ENCODE data around the gene DMGDH. TPM values are rescaled to one million over a fixed set of nuclear protein-coding genes. Genes with fewer than 3 reads are reported as not detected.

DMGDH gene
- total and polyA plus RNA-seq, 2 of the 4 experiments (the other 2 are of a cell fraction), result 0.18 TPM; not detected in 1

DNA sequence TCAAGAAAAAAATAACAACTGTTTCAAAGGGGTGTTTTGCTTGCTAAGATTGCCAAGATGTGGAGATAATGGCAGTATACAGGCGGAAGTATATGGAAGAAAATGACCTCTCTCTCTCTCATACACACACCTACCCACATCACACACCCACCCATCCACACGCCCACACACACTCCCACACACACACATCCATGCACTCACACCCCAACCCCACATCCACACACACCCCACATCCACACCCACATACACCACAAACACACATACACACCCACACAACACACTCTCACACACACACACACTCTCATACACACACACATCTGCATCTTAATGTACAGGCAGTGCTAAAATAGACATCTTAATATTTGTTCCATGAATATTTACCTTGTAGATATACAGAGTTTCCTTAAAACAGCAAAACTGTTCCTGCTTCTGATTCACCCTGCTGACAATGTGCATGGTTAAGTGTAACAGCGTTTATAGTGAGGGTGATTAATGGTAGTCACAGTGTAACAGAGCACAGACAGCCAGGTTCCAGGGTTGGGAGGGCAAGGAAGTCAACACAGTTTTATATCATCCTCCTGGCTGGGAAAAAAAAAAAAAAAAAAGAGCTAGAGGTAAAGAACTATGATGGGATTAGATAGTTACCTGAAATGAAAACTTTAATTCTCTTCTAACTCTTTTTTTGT, 8.3 kb upstream of the DMGDH start:
- H3K27ac ChIP-seq (ENCODE audit: insufficient read depth, low read length), result no peak overlapping the region
- H2BK120ac ChIP-seq (ENCODE audit: low read depth, low read length), result no peak overlapping the region
- H3K9me1 ChIP-seq (ENCODE audit: insufficient read depth, low read length), result no peaks in the 10 kb centered on the region
- no peaks in the 10 kb centered on the region for H3K79me1 ChIP-seq (ENCODE audit: low read depth in 1 of 2, low read length in 2 of 2)
- peak; percentile 32 for DNase-seq
- H2BK20ac ChIP-seq (ENCODE audit: low read depth, low read length), result no peak overlapping the region
- H3K14ac ChIP-seq (replicated peaks; ENCODE audit: low read depth, low read length), result no peak overlapping the region
- H4K20me1 ChIP-seq (ENCODE audit: insufficient read depth, low read length), result no peaks in the 10 kb centered on the region
- ChIA-PET CTCF (interaction anchor here (0.6 kb wide), 1 partner anchor 1190 kb away, joined by 3 read pairs; no protein-coding TSS in a partner anchor), POLR2A (ENCODE audit: unreplicated experiment) (interaction anchor here (0.6 kb wide), 2 partner anchors 11 to 40 kb away, joined by 3 to 6 read pairs; no protein-coding TSS in a partner anchor)
- H3K4ac ChIP-seq (ENCODE audit: low read depth, low read length), result no peak overlapping the region
- BruUV-seq (replicated peaks), result no TSS peak
- intact Hi-C loops (cut with micrococcal nuclease) (no loop called here), in situ Hi-C loops (cut with MboI; ENCODE audit: low sequenced_read_pairs) (no loop called here), dilution Hi-C loops (cut with HindIII; ENCODE audit: low sequenced_read_pairs, unreplicated experiment) (no loop called here)
- H3K56ac ChIP-seq (ENCODE audit: extremely low read depth, insufficient read depth, low read length), result no peak overlapping the region
- H4K5ac ChIP-seq (ENCODE audit: low read depth, low read length), result no peak overlapping the region
- H3K4me2 ChIP-seq (ENCODE audit: low read depth, low read length), result no peak overlapping the region
- ATAC-seq (ENCODE audit: low read depth), result peak; percentile 37; the same call in 1 of the 2 replicates
- peaks cover 4% of the 10 kb centered on the region for H3K9me3 ChIP-seq (ENCODE audit: control insufficient read depth, insufficient read depth, low read length)
- TF ChIP-seq RCOR1 (IDR thresholded peaks at IDR 0.05; ENCODE audit: insufficient replicate concordance, low read length) (no peak), RAD21 (IDR thresholded peaks at IDR 0.05; ENCODE audit: low read length) (no peak), RFX5 (IDR thresholded peaks at IDR 0.05; ENCODE audit: low read depth, low read length) (no peak), NFE2L2 (IDR thresholded peaks at IDR 0.05; ENCODE audit: low read depth, low read length) (no peak), BHLHE40 (IDR thresholded peaks at IDR 0.05; ENCODE audit: low read depth, low read length) (no peak), CHD1 (IDR thresholded peaks at IDR 0.05; ENCODE audit: low read depth, low read length) (no peak)
- TF ChIP-seq, protein P1, sequence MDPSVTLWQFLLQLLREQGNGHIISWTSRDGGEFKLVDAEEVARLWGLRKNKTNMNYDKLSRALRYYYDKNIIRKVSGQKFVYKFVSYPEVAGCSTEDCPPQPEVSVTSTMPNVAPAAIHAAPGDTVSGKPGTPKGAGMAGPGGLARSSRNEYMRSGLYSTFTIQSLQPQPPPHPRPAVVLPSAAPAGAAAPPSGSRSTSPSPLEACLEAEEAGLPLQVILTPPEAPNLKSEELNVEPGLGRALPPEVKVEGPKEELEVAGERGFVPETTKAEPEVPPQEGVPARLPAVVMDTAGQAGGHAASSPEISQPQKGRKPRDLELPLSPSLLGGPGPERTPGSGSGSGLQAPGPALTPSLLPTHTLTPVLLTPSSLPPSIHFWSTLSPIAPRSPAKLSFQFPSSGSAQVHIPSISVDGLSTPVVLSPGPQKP (IDR thresholded peaks at IDR 0.05; ENCODE audit: borderline replicate concordance, low read depth, low read length), result no peak
- TF ChIP-seq, protein P2, sequence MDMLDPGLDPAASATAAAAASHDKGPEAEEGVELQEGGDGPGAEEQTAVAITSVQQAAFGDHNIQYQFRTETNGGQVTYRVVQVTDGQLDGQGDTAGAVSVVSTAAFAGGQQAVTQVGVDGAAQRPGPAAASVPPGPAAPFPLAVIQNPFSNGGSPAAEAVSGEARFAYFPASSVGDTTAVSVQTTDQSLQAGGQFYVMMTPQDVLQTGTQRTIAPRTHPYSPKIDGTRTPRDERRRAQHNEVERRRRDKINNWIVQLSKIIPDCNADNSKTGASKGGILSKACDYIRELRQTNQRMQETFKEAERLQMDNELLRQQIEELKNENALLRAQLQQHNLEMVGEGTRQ (IDR thresholded peaks at IDR 0.05; ENCODE audit: low read depth, low read length), result no peak
- H4K8ac ChIP-seq (ENCODE audit: low read depth in 2 of 2, low read length in 2 of 2), result no peak overlapping the region
- no peak overlapping the region for H2AK9ac ChIP-seq (replicated peaks; ENCODE audit: low read depth, low read length, poor library complexity)
- H2BK5ac ChIP-seq (ENCODE audit: low read depth, low read length, poor library complexity, severe bottlenecking), result peak overlapping the region; percentile 72
- no peak overlapping the region for H2AFZ ChIP-seq (replicated peaks; ENCODE audit: low read length, poor library complexity)
- 20% methylated on average over 1 of the region's 3 CpGs; no CpG with 5 or more reads in 1 of the 2 experiments for WGBS, 2 experiments (ENCODE audit: extremely low coverage in 2 of 2, insufficient read length in 1 of 2)
- no peak overlapping the region for H3K9ac ChIP-seq (ENCODE audit: low read depth, low read length)
- H4K91ac ChIP-seq (ENCODE audit: insufficient read depth, low read depth, low read length), result no peak overlapping the region
- no peaks in the 10 kb centered on the region for H3K36me3 ChIP-seq (ENCODE audit: control insufficient read depth, insufficient read depth, low read length)
- no peaks in the 10 kb centered on the region for H3K27me3 ChIP-seq (ENCODE audit: control insufficient read depth, insufficient read depth, low read length)
- no peak overlapping the region for H2BK15ac ChIP-seq (ENCODE audit: low read depth, low read length)
- 0 out of 2 replicates have a peak, but pooled peaks cover 2% of the 10 kb centered on the region for H3K4me1 ChIP-seq (ENCODE audit: control insufficient read depth, insufficient read depth, low read length)
- H3K4me3 ChIP-seq (ENCODE audit: insufficient read depth, low read depth, low read length), result no peak overlapping the region
- H3K18ac ChIP-seq (ENCODE audit: low read depth, low read length), result no peak overlapping the region
- H3K23ac ChIP-seq (ENCODE audit: low read depth, low read length), result no peak overlapping the region
- H2AK5ac ChIP-seq (ENCODE audit: low read depth, low read length), result no peak overlapping the region
